ENCODE results near the gene FUCA1.

The FUCA1 gene

GRCh38 chr1:23801876-23802275 lies 66.2 kb downstream of the FUCA1 start:
- H3K4me2 ChIP-seq (ENCODE audit: low read depth, low read length, poor library complexity, severe bottlenecking) = peak overlapping the region; percentile 98
- H3K9ac ChIP-seq (ENCODE audit: low read depth, low read length, poor library complexity, severe bottlenecking) = peak overlapping the region; percentile 97
- H3K79me2 ChIP-seq (ENCODE audit: insufficient read depth, low read length) = no peaks in the 10 kb centered on the region; the same call in 1 of the 2 replicates
- H3K9me2 ChIP-seq (replicated peaks; ENCODE audit: low read depth, low read length) = no peaks in the 10 kb centered on the region
- H3F3A ChIP-seq (ENCODE audit: low read depth) = no peaks in the 10 kb centered on the region
- H3K4me1 ChIP-seq (ENCODE audit: insufficient read depth, low read length, poor library complexity, severe bottlenecking) = peaks cover 15% of the 10 kb centered on the region
- H3K9me3 ChIP-seq (ENCODE audit: insufficient read depth, low read depth, low read length) = no peaks in the 10 kb centered on the region
- H4K20me1 ChIP-seq (ENCODE audit: insufficient read depth, low read length, poor library complexity, severe bottlenecking) = peaks cover 9% of the 10 kb centered on the region
- H3K27me3 ChIP-seq (ENCODE audit: insufficient read depth, low read length, poor library complexity, severe bottlenecking) = no peaks in the 10 kb centered on the region
- peak overlapping the region; percentile 96 for H3K4me3 ChIP-seq (ENCODE audit: low read length, poor library complexity, severe bottlenecking)
- no peak overlapping the region for H2AFZ ChIP-seq (ENCODE audit: low read length)
- peaks cover 4% of the 10 kb centered on the region; the same call in 1 of the 2 replicates for H3K36me3 ChIP-seq (ENCODE audit: insufficient read depth, low read length)
- no peak for TF ChIP-seq CTCF (conservative IDR thresholded peaks at IDR 0.05; ENCODE audit: low read length)
- TF ChIP-seq EZH2phosphoT487 (IDR thresholded peaks at IDR 0.05; ENCODE audit: borderline replicate concordance) = no peak

GRCh38 chr1:23801338-23801748 lies 66.7 kb downstream of the FUCA1 start:
- Histone ChIP-seq H3F3A (ENCODE audit: low read depth) (no peaks in the 10 kb centered on the region), H2AFZ (ENCODE audit: low read length) (peak overlapping the region; percentile 93), H3K9me3 (ENCODE audit: insufficient read depth, low read depth, low read length) (no peaks in the 10 kb centered on the region), H3K4me2 (ENCODE audit: low read depth, low read length, poor library complexity, severe bottlenecking) (peak overlapping the region; percentile 98), H3K4me1 (ENCODE audit: insufficient read depth, low read length, poor library complexity, severe bottlenecking) (peaks cover 15% of the 10 kb centered on the region), H3K27me3 (ENCODE audit: insufficient read depth, low read length, poor library complexity, severe bottlenecking) (no peaks in the 10 kb centered on the region), H3K79me2 (ENCODE audit: insufficient read depth, low read length) (no peaks in the 10 kb centered on the region; the same call in 1 of the 2 replicates), H4K20me1 (ENCODE audit: insufficient read depth, low read length, poor library complexity, severe bottlenecking) (peaks cover 9% of the 10 kb centered on the region), H3K9me2 (replicated peaks; ENCODE audit: low read depth, low read length) (no peaks in the 10 kb centered on the region), H3K9ac (ENCODE audit: low read depth, low read length, poor library complexity, severe bottlenecking) (peak overlapping the region; percentile 97), H3K36me3 (ENCODE audit: insufficient read depth, low read length) (peaks cover 4% of the 10 kb centered on the region; the same call in 1 of the 2 replicates), H3K4me3 (ENCODE audit: low read length, poor library complexity, severe bottlenecking) (peak overlapping the region; percentile 96)
- TF ChIP-seq CTCF (conservative IDR thresholded peaks at IDR 0.05; ENCODE audit: low read length) (no peak), EZH2phosphoT487 (IDR thresholded peaks at IDR 0.05; ENCODE audit: borderline replicate concordance) (no peak)

GRCh38 chr1:23800400-23801337 lies 67.4 kb downstream of the FUCA1 start, which contains the start of gene GALE:
Gene GALE (minus strand): TSS chr1:23800754. CDS start chr1:23799007, 1,747 bp downstream.
- H3K79me2 ChIP-seq (ENCODE audit: insufficient read depth, low read length) = no peaks in the 10 kb centered on the region; the same call in 1 of the 2 replicates
- H4K20me1 ChIP-seq (ENCODE audit: insufficient read depth, low read length, poor library complexity, severe bottlenecking) = peaks cover 9% of the 10 kb centered on the region
- peak within 1 kb of the TSS; percentile 98 for H3K4me2 ChIP-seq (ENCODE audit: low read depth, low read length, poor library complexity, severe bottlenecking)
- peak within 1 kb of the TSS; percentile 97 for H3K9ac ChIP-seq (ENCODE audit: low read depth, low read length, poor library complexity, severe bottlenecking)
- H3F3A ChIP-seq (ENCODE audit: low read depth) = no peaks in the 10 kb centered on the region
- peaks cover 8% of the 10 kb centered on the region; the same call in 1 of the 2 replicates for H3K36me3 ChIP-seq (ENCODE audit: insufficient read depth, low read length)
- H3K9me2 ChIP-seq (replicated peaks; ENCODE audit: low read depth, low read length) = no peaks in the 10 kb centered on the region
- H3K27me3 ChIP-seq (ENCODE audit: insufficient read depth, low read length, poor library complexity, severe bottlenecking) = no peaks in the 10 kb centered on the region
- peaks cover 15% of the 10 kb centered on the region for H3K4me1 ChIP-seq (ENCODE audit: insufficient read depth, low read length, poor library complexity, severe bottlenecking)
- no peaks in the 10 kb centered on the region for H3K9me3 ChIP-seq (ENCODE audit: insufficient read depth, low read depth, low read length)
- H3K4me3 ChIP-seq (ENCODE audit: low read length, poor library complexity, severe bottlenecking) = peak within 1 kb of the TSS; percentile 96
- TF ChIP-seq EZH2phosphoT487 (IDR thresholded peaks at IDR 0.05; ENCODE audit: borderline replicate concordance) (no peak), CTCF (conservative IDR thresholded peaks at IDR 0.05; ENCODE audit: low read length) (no peak)
- peak within 1 kb of the TSS; percentile 93 for H2AFZ ChIP-seq (ENCODE audit: low read length)

Data from Loucy (cell line).